K562 (cell line): ENCODE measurements around the gene CHAD. TPM values are rescaled to one million over a fixed set of nuclear protein-coding genes. Genes with fewer than 3 reads are reported as not detected.

Source experiments
- ARID2 ChIP-seq: fragments of 450-650 bp; IDR thresholded peaks from 2 replicates; pipeline ENCODE4 v1.6.1; 2017; ENCODE audit warnings: antibody characterized with exemption, mild to moderate bottlenecking
- BRD4 ChIP-seq: fragments of 200-600 bp; sonication (generic); IDR thresholded peaks from 2 replicates; pipeline ENCODE4 v1.6.1; 2017; ENCODE audit warnings: inconsistent platforms
- ESRRB ChIP-seq: fragments of 250-450 bp; sonication (Bioruptor Pico); IDR thresholded peaks from 2 replicates; pipeline ENCODE4 v1.5.0; 2020; ENCODE audit warnings: mild to moderate bottlenecking, moderate library complexity, borderline replicate concordance
- NEUROD1 ChIP-seq: fragments of 150-350 bp; IDR thresholded peaks from 2 replicates; pipeline ENCODE4 v1.6.1; 2014; ENCODE audit warnings: borderline replicate concordance, low read length, low read depth; ENCODE audit not compliant: partially characterized antibody
- SUPT5H ChIP-seq: fragments of 450-650 bp; IDR thresholded peaks from 2 replicates; pipeline ENCODE4 v1.6.1; 2016
- polyA plus RNA-seq, 8 experiments: library from polyadenylated mRNA; depleted of rRNA in 4 of 8; stranded (reverse) in 5 of 8; unstranded in 3 of 8; fragments of >200 nt; fragmentation: Nextera tagmentation in 2 of 8; fragmentation: Illumina TruSeq in 1 of 8; extraction: Ambion mirVana in 2 of 8; extraction: Trizol in 1 of 8; gene quantifications; 2 replicates each; pipeline versions ENCODE4 v1.2.1 to v1.2.3, GENCODE V29; 2011 to 2014; ENCODE audit warnings: inconsistent platforms in 1 of 8, missing spikeins in 1 of 8
- total RNA-seq, 7 experiments: library from RNA; depleted of rRNA in 6 of 7; stranded (reverse); fragments of >200 nt in 6 of 7; fragmentation: Illumina TruSeq in 2 of 7; extraction: Trizol in 2 of 7; gene quantifications; 2 replicates each; pipeline versions ENCODE4 v1.2.1 to v1.2.3, GENCODE V29; 2011 to 2021; ENCODE audit warnings: low replicate concordance in 1 of 7
- TF ChIP-seq, protein P1 (sequence below): sonication (generic); formaldehyde crosslinking; IDR thresholded peaks from 2 replicates; pipeline ENCODE4 v1.8.0; 2023; ENCODE audit warnings: missing genetic modification reagents, mild to moderate bottlenecking, borderline replicate concordance
- TF ChIP-seq, protein P2 (sequence below): fragments of 450-650 bp; IDR thresholded peaks from 2 replicates; pipeline ENCODE4 v1.6.1; 2016; ENCODE audit warnings: mild to moderate bottlenecking
- TF ChIP-seq, protein P3 (sequence below): sonication (generic); formaldehyde crosslinking; IDR thresholded peaks from 2 replicates; pipeline ENCODE4 v1.8.0; 2022; ENCODE audit warnings: mild to moderate bottlenecking, missing genetic modification reagents

CHAD gene
- total and polyA plus RNA-seq, 9 of the 15 experiments (the other 6 are each of a cell fraction or from before 2014, with no cell fraction given): not detected

DNA sequence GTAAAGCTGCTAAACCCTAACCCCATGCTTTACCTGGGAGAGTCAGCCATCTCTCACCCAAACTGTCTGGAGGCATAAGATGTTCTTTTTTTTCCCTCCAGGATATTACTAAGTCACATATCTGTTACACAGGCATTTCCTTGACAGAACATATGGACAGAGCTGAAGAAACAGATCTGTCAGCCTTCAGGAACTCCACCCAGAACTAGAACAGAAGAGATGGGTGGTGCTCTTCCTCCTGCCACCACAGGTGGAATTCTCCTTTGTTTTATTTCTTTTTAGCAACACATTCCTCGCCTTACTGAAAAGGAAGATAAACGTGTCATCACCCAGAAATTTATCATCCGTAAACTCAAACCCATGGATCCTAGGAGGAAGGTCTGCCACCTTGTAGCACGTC lies 48.3 kb upstream of the CHAD start (continued):
- TF ChIP-seq, protein P1, sequence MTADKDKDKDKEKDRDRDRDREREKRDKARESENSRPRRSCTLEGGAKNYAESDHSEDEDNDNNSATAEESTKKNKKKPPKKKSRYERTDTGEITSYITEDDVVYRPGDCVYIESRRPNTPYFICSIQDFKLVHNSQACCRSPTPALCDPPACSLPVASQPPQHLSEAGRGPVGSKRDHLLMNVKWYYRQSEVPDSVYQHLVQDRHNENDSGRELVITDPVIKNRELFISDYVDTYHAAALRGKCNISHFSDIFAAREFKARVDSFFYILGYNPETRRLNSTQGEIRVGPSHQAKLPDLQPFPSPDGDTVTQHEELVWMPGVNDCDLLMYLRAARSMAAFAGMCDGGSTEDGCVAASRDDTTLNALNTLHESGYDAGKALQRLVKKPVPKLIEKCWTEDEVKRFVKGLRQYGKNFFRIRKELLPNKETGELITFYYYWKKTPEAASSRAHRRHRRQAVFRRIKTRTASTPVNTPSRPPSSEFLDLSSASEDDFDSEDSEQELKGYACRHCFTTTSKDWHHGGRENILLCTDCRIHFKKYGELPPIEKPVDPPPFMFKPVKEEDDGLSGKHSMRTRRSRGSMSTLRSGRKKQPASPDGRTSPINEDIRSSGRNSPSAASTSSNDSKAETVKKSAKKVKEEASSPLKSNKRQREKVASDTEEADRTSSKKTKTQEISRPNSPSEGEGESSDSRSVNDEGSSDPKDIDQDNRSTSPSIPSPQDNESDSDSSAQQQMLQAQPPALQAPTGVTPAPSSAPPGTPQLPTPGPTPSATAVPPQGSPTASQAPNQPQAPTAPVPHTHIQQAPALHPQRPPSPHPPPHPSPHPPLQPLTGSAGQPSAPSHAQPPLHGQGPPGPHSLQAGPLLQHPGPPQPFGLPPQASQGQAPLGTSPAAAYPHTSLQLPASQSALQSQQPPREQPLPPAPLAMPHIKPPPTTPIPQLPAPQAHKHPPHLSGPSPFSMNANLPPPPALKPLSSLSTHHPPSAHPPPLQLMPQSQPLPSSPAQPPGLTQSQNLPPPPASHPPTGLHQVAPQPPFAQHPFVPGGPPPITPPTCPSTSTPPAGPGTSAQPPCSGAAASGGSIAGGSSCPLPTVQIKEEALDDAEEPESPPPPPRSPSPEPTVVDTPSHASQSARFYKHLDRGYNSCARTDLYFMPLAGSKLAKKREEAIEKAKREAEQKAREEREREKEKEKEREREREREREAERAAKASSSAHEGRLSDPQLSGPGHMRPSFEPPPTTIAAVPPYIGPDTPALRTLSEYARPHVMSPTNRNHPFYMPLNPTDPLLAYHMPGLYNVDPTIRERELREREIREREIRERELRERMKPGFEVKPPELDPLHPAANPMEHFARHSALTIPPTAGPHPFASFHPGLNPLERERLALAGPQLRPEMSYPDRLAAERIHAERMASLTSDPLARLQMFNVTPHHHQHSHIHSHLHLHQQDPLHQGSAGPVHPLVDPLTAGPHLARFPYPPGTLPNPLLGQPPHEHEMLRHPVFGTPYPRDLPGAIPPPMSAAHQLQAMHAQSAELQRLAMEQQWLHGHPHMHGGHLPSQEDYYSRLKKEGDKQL (CRISPR knock-in tag): no peak
- TF ChIP-seq, protein P2, sequence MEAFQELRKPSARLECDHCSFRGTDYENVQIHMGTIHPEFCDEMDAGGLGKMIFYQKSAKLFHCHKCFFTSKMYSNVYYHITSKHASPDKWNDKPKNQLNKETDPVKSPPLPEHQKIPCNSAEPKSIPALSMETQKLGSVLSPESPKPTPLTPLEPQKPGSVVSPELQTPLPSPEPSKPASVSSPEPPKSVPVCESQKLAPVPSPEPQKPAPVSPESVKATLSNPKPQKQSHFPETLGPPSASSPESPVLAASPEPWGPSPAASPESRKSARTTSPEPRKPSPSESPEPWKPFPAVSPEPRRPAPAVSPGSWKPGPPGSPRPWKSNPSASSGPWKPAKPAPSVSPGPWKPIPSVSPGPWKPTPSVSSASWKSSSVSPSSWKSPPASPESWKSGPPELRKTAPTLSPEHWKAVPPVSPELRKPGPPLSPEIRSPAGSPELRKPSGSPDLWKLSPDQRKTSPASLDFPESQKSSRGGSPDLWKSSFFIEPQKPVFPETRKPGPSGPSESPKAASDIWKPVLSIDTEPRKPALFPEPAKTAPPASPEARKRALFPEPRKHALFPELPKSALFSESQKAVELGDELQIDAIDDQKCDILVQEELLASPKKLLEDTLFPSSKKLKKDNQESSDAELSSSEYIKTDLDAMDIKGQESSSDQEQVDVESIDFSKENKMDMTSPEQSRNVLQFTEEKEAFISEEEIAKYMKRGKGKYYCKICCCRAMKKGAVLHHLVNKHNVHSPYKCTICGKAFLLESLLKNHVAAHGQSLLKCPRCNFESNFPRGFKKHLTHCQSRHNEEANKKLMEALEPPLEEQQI: no peak
- TF ChIP-seq ESRRB (CRISPR knock-in tag): no peak
- TF ChIP-seq SUPT5H: no peak
- no peak for TF ChIP-seq NEUROD1
- TF ChIP-seq BRD4: no peak
- TF ChIP-seq, protein P3, sequence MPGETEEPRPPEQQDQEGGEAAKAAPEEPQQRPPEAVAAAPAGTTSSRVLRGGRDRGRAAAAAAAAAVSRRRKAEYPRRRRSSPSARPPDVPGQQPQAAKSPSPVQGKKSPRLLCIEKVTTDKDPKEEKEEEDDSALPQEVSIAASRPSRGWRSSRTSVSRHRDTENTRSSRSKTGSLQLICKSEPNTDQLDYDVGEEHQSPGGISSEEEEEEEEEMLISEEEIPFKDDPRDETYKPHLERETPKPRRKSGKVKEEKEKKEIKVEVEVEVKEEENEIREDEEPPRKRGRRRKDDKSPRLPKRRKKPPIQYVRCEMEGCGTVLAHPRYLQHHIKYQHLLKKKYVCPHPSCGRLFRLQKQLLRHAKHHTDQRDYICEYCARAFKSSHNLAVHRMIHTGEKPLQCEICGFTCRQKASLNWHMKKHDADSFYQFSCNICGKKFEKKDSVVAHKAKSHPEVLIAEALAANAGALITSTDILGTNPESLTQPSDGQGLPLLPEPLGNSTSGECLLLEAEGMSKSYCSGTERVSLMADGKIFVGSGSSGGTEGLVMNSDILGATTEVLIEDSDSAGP: no peak
- TF ChIP-seq ARID2: no peak
